GM18909 (cell line): ENCODE data around the gene ACAP2.

Experiments
- ATAC-seq: cut with Tn5 transposase; IDR thresholded peaks from one replicate; pipeline ENCODE4 v1.9.1; 2021; ENCODE audit warnings: mild to moderate bottlenecking; ENCODE audit not compliant: unreplicated experiment, poor library complexity

Gene ACAP2

GRCh38 chr3:195265363-195265976 is 177.3 kb downstream of the ACAP2 start:
- no peak for ATAC-seq

DNA sequence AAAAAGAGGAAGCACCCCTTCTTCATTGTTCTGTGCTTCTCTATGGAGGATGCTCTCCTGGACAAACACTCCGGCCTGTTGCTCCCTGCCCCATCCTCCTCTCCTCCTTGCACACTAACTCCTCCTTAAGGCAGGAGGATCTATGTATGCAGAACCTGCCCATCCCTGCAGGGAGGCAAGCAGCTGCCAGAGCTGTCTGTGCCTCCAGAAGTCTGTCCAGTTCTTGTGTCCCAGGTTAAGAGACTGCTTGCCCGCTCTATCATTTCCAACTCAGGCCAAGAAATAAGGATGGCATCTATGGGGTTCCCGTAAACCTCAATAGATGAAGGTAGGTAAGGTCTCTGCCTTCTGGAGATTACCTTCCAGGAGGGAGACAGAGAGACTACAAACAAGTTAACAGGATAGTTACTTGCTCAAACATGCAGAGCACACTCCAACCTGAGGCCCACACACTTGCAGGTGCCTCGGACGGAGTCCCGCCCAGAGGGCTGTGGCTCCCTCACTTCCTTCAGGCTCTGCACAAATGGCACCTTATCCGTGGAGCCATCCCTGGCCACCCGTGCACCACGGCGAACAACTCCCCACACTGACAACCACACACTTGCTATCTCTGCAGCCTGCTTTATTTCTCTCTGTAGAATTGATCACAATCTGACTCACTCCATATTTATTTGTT is 178.8 kb downstream of the ACAP2 start:
- no peak for ATAC-seq

DNA sequence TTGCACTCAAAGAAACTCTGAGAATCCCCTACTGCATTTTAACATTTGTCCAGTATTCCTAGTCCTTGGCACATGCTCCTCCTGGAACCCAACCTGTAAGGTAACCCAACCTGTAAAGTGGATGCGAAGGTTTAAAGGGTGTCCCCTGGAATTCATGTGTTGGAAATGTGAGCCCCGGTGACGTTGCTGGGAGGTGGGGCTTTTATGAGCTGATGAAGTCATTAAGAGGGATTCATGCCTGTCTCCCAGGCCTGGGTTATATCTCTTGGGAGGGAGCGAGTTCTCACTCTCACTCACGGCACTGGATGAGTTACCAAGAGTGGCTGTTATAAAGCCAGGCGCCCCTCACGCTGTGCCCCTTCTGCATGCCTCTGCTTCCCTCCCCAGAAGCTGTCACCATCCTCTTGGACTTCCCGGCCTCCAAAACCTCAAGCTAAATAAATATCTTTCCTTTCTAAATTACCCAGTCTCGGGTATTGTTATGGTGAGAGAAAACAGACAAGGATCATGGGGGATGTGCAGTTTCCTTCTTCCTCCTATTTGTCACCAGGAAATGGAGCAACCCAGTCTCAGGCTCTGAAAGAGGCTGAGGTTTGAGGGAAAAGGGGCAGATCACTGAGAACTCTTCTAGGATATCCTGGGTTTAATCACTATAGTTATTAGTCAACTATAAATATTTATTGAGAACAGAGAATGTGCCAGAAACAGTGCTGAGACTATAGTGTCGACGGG is 179.5 kb downstream of the ACAP2 start:
- no peak for ATAC-seq

GRCh38 chr3:195261925-195262324 is 180.9 kb downstream of the ACAP2 start:
- ATAC-seq = no peak

- peak; percentile 37 for ATAC-seq
Measured at GRCh38 chr3:195260280-195260905, 182.4 kb downstream of the ACAP2 start.

- peak; percentile 70 for ATAC-seq
Measured at GRCh38 chr3:195259475-195260279, 183.1 kb downstream of the ACAP2 start.

- no peak for ATAC-seq
Measured at GRCh38 chr3:195259154-195259474, 183.7 kb downstream of the ACAP2 start.

GRCh38 chr3:195258449-195259153 is 184.2 kb downstream of the ACAP2 start:
- no peak for ATAC-seq

DNA sequence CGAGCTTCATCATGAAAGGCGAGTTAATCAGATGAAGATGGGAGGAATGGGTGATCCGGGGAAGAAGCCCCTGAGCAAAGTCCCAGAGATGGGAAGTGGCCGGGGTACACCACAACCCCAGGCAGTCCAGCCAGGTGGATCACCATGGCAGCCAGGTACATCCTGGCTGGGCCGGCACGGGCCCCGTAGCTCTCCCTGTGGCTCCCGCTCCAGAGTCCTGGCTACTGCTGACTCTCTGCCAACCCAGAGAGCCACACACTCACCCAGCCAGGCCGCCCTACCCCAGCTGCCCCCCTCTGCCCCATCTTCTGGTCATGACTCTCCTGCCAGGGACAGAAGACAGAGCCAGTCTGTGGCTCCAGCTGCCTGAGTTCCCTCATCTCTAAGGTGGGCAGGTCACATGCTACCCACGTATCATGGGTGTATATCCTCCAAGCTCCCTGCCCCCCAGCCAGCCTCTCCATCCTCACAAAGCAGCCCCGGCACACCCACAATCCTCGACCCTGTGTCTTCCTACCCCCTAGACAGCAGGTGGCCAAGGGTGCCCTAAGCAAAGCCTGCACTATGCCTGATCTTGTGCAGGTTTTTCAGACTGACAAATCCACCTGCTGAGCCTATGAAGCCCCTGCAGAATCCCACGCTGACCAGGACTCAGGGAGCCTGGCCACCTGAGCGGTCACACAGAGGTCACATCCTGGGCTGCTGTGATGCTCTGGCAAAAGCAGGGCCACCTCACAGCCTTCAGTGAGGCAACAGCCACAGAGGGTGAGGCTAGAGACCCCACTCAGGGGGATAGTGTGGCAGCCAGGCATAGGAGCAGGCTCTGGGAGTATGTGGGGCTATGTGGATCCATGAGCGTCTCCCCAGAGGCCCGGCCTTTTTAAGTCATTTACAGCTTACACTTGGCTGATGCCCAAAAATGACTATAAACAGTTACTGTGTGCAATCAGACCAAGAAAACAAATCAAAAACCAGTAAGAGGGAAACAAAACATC is 185.1 kb downstream of the ACAP2 start:
- no peak for ATAC-seq

DNA sequence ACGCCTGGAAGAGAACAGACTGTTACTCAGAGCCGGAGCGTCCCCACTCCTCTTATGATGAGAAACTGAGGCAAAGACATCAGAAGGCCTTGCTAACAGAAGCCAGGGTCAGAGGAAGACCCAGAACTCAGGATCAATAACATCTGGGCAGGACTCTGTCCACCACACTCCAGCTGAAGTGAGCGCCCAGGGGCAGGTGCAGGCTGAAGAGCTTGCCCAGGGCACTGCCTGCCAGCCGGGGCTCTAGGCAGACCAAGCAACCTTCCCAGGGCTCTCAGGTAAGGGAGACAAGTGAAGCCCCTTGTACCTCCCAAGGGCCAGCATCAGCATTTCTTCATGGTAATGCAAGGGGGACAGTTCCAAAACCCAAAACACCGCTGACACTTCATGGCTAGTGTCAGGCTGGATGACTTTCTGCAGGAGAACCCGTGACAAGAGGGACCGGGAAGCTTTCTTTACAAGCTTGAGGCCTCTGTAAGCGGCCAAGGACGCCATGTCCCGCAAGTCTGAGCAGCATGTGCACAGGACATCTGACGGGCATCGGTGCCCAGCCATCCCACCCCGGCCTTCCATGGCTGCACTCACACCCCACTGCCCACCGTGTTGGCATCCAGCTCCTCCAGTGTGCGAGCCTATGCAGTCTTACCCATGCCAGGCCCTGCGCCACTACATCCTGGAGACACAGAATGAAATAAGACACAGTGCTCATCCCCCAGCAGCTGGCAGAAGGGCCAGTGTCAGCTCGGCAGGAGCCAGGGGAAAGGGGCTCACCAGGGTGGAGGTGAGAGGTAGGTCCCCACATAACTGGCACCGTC is 186.0 kb downstream of the ACAP2 start:
- no peak for ATAC-seq

DNA sequence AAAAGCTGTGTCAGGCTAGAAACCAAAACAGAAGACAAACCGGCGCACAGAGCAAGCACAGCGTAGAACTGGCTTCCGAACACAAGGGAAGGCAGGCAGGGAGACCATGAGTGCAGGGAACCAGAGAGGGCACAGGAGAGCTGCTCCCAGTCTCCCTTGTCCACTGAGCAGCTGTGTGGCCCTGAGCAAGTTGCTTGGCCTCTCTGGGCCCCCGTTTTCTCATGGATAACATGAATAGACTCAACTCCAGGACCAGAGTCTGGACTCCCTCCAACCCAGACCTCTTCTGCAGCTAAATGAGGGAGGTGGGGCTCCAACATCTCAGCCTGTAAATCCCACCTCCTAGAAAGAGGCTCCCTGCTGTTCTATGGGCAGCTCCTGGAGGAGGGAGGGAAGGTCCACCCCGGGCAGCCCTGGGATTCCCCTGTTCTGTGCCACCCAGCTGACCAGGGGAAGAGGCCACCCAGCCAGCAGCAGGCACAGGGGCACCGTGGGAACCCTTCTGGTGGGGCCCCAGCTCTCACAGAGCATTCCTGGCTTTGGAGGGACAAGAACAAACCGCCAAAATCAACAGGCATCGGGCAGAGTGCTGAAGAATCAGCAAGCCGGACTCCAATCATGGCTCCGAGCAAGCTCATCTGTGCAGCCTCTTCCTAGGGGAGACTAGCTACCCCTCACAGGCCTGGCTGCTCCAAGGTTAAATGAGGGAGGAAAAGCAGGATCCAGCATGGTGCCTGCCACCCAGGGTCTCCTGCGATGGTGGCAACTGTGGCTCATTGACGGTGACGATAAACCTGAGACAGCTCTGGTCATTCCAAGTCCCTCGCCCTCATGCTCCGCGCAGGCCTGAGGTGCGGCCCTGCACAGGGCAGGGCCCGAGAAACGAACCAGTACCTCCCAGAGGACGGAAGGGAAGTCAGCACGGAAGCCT is 187.0 kb downstream of the ACAP2 start:
- no peak for ATAC-seq

DNA sequence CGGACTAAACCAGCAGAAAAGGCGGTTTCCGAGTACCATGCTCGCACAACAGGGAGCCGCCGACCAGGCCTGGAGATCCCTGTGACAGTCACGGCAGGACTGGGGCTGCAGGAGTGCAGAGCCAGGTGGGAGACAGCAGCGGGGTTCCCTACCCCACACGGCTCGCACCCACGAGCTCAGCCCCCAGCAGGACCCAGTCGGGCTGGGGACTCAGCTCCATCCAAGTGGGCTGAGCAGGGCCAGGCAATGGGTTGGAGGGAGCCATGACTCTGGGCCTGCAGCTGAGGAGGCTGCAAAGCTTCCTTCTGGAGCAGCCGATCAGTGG is 187.7 kb downstream of the ACAP2 start:
- ATAC-seq = no peak

GRCh38 chr3:195254454-195255175 is 188.2 kb downstream of the ACAP2 start:
- no peak for ATAC-seq

DNA sequence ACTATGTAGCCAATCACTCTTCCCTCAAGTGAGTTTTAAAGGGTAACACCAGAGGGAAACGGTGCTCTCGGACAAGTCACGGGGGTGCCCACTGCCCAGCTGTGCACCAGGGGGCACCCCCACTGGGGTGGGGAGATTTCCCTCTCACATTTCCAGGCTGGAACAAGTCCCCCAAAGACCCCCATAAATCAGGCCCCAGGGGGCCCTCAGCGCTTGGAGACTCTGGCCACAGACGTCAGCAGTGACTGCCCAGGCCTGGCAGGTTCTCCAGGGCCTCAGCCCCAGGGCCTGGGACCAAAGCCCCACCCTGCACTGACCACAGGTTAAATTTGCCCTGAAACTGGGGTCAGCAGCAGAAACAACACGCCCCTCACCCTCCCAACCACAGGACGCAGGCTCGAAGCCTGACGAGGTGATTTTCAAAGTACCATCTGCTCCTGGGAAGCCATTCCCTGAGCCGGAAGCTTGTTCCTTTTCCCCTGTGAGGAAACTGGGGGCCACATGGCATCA is 188.8 kb downstream of the ACAP2 start:
- ATAC-seq = no peak

DNA sequence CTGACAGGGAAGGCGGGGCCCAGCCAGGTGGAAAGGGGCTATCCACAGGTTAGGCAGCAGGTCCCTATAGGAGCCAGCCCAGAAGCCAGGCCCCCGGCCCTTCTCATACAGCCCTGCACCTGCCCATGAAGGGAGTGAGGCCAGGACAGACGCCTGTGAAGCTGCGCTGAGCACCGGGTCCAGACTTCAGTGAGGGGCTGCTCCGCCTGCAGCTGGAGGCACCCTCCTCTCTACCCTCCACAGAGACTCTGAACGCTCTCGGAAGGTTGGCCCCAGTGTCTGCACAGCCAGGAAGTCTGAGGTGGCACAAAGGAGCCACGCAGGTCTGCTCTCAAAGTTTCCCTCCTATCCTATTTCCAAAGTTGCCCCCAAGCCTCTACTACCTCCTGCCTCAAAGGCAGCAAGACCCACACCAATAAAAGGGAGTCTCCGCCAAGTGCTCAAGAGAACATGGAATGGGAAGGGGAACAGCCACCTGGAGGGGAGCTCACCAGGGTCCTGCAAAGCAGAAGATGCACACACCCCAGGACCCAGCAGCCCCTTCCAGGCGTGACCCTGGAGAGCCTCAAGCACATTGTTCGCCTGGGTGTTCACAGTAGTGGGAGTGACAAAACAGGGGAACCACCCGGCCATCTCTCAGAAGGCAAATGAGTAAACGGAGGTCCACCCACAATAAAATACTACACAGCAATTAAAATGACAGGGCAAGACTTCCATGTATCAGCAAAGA is 191.3 kb downstream of the ACAP2 start:
- no peak for ATAC-seq
